HG03025 (cell line): ENCODE results near the gene ZNF665.
"Not testable (repeated sequence)": the region's sequence is repeated elsewhere in the genome, so short reads cannot be mapped to it uniquely, and the experiment has no call there.

Experiments
- ATAC-seq: cut with Tn5 transposase; IDR thresholded peaks from one replicate; pipeline ENCODE4 v1.9.1; 2021; ENCODE audit warnings: mild to moderate bottlenecking, moderate library complexity; ENCODE audit not compliant: unreplicated experiment, low FRiP score

Gene ZNF665

GRCh38 chr19:53192771-53193534 lies at the start of gene ZNF665:
ZNF665 (minus strand) TSS chr19:53193358; CDS start chr19:53182898, 10,460 bp downstream.
- no peak for ATAC-seq

- no peak for ATAC-seq
These were observed 44.1 kb upstream of the ZNF665 start for GRCh38 chr19:53237114-53237777.

- ATAC-seq, result no peak
These were observed 31.4 kb upstream of the ZNF665 start for GRCh38 chr19:53224606-53225005.

GRCh38 chr19:53222716-53223115 lies 29.6 kb upstream of the ZNF665 start:
- ATAC-seq, result not testable (repeated sequence)

- no peak for ATAC-seq
These were observed 19.7 kb upstream of the ZNF665 start for GRCh38 chr19:53212703-53213320.

GRCh38 chr19:53211554-53211953 lies 18.4 kb upstream of the ZNF665 start:
- ATAC-seq, result not testable (repeated sequence)

GRCh38 chr19:53196777-53197396 lies 3.7 kb upstream of the ZNF665 start:
- ATAC-seq, result no peak

- ATAC-seq, result no peak
These were observed 2.2 kb upstream of the ZNF665 start for GRCh38 chr19:53195265-53195903.

- no peak for ATAC-seq
These were observed 521 bp upstream of the ZNF665 start for GRCh38 chr19:53193535-53194222.

- no peak for ATAC-seq
These were observed 2.9 kb downstream of the ZNF665 start for GRCh38 chr19:53190253-53190652.

GRCh38 chr19:53189691-53190198 lies 3.4 kb downstream of the ZNF665 start:
- not testable (repeated sequence) for ATAC-seq

GRCh38 chr19:53185155-53185882 lies 7.8 kb downstream of the ZNF665 start:
- ATAC-seq, result not testable (repeated sequence)

- no peak for ATAC-seq
These were observed 9.9 kb downstream of the ZNF665 start for GRCh38 chr19:53183146-53183764.

- ATAC-seq, result no peak
These were observed 11.0 kb downstream of the ZNF665 start for GRCh38 chr19:53182202-53182601.

- ATAC-seq, result no peak
These were observed 15.2 kb downstream of the ZNF665 start for GRCh38 chr19:53177986-53178385.

GRCh38 chr19:53172889-53173288 lies 20.3 kb downstream of the ZNF665 start:
- ATAC-seq, result no peak

- ATAC-seq, result no peak
These were observed 27.5 kb downstream of the ZNF665 start for GRCh38 chr19:53165691-53166091.

- no peak for ATAC-seq
These were observed 32.0 kb downstream of the ZNF665 start for GRCh38 chr19:53161123-53161522.

GRCh38 chr19:53160350-53160749 lies 32.8 kb downstream of the ZNF665 start:
- ATAC-seq, result no peak
